ENCODE measurements around the gene ZNF83.
"Not testable (repeated sequence)": the region's sequence is repeated elsewhere in the genome, so short reads cannot be mapped to it uniquely, and the experiment has no call there.

The ZNF83 gene

DNA sequence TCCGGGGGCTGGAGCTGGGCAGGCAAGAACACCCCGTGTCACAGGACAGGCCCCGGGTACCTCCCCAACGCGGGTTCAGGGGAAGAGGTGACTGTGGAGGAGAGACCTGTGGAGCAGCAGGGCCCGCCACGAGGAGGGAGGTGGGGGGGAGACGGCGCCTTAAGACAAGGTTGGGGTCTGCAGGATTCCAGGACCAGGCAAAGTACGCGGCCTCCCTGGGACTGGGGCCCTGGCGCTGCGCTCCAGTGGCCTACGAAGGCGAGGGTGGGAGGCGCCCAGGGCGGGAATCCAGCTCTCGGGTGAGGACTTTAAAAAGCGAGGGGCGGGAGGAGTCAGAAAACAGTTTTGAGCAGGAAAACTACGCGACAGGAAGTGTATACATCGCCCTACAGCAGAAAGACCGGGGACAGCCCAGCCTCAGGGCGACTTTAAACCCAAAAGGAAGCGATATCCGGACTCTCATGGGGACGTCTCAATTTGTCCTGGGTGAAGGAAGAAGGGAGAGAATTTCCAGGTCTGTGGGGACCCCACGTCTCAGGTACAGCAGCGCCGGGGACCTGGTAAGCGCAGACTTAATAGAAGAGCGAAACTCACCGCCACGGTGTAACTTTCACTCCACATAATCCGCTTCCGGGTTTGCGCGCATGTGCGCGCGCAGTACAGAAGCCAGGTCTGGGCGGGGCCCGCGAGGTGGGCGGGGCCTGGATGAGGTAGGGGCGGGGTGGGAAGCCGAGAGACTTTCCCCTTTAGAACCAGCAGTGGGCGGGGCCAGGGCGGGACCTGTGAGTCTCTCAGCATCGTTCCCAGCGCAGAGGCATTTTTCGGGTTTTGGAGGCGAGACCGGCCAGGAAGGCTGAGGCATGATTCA is at the start of gene ZNF83:
Gene ZNF83, minus strand, starts transcription at position 638 of the 868 bp plus-strand sequence.
- DNase-seq = peak; percentile 98

DNA sequence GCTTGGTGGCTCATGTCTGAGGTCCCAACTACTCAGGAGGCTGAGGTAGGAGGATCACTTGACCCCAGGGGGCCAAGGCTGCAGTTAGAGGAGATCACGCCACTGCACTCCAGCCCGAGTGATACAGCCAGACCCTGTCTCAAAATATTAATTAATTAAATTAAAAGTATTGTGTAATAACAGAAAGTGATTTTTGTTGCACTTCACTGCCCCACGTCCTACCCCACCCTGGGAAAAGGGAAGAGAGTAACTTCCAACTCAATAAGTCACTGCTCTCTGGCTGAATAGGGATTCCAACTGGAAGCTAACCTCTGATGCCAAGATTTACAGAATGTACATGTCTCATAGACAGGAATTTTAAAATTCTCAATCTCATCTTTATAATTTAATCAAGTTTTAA is 49.5 kb upstream of the ZNF83 start:
- DNase-seq = no peak

DNA sequence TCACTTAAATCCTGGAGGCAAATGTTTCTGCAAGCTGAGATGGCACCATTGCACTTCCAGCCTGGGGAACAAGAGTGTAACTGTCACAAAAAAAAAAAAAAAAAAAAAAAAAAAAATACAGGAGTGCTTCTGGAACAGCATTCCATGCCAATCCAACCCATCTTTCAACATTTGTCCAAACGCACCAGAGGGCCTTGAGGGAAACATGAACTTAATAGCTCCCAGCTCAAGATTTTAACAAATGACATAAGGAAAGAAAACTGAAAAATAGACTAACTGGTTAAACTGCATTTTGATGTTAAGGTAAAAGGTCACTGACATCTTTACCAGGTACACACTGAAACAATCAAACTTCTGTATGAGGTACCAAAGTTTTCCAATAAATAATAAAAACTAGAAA is 47.7 kb upstream of the ZNF83 start:
- no peak for DNase-seq

DNA sequence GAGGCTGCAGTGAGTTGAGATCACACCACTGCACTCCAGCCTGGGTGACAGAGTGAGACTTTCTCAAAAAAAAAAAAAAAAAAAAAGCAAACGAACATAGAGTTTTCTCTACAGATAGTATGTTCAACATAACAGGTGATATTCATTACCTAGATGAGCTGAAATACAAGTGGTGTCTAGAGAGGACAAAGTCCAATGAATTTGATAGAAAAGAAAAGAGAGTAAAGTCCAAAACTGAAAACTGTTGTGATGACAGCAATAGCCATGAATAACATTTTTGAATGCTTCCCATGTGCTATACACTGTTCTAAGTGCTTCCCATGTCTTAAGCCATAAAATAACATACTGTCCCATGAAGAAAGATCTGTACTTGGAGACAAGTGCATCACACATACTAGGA is 43.1 kb upstream of the ZNF83 start:
- not testable (repeated sequence) for DNase-seq

DNA sequence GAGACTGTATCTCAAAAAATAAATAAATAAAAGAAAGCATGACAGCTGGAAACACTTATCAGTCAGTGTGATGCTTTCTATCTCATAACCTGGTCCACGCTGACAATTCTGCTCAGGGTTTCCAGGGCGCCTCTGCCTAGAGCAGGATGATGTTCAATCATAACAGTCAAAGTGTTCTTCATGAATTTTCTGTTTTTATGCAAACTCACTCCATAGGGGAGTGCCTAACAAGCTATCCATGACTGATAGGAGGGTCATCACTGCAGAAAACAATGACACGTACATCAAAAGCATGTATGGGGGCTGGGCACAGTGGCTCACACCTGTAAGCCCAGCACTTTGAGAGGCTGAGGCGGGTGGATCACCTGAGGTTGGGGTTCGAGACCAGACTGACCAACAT is 41.4 kb upstream of the ZNF83 start:
- DNase-seq = no peak

DNA sequence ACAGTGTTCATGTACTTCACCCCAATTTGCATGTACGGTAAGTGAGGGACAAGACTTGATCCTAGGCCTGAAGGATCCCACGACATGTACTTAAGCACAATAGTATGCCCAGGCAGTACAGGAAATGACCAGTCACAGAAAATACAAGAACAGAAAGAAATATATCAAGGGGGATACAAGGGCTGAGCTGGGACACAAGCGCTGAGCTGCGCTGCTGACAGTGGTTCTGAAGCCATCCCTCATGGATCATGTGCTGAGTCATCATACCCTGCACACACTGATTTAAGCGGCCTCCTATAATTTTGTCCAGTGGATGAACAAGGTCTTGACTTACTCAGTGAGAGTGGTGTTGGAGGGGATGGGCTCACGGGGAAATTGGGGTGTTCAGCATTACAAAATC is 37.1 kb upstream of the ZNF83 start:
- DNase-seq = not testable (repeated sequence)

DNA sequence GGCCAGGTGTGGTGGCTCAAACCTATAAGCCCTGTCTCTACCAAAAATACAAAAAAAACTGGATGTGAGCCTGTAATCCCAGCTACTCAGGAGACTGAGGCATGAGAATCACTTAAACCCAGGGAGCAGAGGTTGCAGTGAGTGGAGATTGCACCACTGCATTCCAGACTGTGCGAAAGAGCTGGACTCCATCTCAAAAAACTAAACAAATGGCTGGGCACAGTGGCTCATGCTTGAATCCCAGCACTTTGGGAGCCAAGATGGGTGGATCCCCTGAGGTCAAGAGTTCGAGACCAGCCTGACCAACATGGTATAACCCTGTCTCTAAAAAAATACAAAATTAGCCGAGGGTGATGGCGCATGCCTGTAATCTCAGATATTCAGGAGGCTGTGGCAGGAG is 34.9 kb upstream of the ZNF83 start:
- DNase-seq = no peak

DNA sequence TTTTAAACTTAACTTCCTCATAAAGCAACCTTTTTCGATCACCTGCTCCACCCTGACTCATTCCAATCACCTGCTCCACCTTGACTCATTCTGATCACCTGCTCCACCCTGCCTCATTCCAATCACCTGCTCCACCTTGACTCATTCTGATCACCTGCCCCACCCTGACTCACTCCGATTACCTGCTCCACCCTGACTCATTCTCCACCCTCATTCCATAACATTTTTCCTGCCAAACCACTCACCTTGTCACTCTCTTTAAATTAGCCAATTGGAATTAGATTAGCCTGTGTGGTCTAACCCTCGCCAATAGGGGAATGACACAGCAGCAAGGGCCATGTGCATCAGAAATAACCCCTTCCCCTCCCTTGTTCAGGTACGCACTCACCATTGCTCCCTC is 31.9 kb upstream of the ZNF83 start:
- peak; percentile 84 for DNase-seq

DNA sequence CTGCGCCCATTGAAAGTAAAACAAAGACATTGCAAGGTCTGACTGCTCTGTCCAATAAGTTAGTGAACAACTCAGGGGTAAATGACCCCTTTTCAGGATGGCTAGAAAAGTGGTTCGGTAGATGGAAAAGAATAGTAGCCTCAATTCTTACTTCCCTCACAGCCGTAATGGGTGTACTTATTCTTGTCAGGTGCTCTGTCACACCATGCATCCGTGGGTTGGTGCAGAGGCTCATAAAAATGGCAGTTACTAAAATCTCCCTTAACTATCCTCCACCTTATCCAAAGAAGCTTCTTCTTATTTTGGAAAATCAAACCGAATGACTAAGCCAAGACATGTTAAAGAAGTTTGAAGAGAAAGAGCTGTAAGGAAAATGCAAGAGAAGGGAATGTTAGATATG is 31.4 kb upstream of the ZNF83 start:
- DNase-seq = no peak

DNA sequence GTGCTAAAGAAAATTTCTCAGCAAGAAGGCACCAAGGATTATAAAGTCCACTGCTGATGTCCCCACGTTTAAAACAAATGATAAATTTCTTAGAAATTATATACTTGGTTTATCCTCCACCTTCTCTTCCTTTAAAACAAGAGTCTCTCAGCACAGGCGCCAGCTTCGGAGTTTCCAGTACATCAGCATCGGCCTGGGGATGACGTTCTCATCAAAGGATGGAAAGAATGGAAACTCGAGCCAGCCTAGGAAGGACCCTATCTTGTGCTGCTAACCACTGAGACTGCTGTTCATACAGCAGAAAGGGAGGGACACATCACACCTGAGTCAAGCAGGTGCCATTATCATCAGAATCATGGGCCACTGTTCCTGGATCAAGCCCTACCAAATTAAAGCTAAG is 29.8 kb upstream of the ZNF83 start:
- no peak for DNase-seq

DNA sequence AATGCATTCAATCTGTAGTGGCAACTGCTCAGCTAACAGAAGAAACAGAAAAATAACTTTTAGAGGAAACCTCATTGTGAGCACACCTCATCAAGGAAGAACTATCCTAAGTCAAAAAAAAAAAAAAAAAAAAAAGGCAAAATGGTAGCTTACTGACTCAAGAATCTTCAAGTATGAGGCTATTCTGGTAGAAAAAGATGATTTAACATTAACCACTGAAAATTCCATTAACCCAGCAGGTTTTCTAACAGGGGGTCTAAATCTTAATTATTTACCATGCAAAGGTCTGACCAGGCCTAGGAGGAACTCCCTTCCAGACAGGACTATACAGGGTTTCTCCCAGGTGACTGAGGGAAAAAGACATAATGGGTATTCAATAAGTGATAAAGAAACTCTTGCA is 28.4 kb upstream of the ZNF83 start:
- DNase-seq = no peak

DNA sequence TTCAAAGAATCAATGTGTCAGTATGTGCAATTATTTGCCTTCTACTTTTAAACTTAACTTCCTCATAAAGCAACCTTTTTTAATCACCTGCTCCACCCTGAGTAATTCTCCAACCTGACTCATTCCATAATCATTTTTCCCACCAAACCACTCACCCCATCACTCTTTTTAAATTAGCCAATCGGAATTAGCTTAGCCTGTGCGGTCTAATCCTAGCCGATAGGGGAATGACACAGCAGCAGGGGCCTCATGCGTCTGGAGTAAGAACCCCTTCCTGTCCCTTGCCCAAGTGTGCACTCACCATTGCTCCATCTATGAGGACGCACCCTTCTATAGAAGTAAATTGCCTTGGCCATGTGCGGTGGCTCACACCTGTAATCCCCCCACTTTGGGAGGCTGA is 27.4 kb upstream of the ZNF83 start:
- DNase-seq = no peak

DNA sequence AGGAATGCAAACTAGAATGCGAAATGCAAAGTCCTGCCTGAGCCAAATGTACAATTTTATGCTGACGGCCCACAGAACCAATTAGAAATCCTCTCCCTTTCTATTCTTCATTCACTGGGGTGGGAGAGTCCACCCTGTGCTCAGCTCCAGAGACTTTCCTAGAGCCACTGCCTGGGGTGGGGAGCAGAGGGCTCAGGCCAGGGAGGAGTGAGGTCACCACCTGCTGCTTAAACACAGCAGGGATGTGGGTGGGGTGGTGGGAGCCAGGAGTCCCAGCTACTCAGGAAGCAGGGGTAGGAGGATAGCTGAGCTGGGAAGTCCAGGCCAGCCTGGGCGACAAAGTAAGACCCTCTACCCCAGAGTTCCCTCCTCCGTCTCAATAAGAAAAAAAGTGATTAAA is 26.9 kb upstream of the ZNF83 start:
- DNase-seq = peak; percentile 58

DNA sequence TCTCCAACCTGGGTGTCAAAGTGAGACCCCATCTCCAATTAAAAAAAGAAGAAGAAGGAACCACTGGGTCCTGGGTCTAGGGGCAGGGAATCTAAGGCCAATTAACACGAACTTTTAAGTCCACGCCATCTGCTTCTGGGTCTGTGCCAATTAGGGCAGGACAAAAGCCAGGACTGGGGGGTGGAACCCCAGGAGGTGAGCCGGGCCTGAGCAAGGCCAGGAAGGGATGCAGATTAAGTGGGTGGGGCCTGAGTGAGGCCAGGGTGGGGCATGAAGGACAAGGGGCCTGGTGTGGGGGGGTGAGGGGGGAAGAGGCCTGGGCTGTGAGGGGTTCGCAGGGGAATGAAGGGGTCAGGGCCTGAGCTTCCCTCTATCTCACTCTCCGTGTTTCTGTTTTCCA is 26.3 kb upstream of the ZNF83 start:
- DNase-seq = no peak

DNA sequence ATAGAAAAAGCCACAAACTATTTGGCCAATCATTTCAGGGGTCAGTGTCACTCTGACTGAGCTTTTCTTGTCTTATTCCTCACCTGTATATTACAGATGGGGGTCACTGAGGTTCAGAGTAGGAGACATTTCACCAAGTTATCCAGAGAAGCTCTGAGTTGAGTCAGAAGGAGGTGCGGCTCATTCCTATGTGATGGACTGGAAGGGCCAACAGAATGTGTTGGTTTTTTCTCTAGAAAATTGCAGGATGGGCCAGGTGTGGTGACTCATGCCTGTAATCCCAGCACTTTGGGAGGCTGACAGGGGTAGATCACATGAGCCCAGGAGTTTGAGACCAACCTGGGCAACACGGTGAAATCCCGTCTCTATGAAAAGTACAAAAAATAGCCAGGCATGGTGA is 24.5 kb upstream of the ZNF83 start:
- DNase-seq = peak; percentile 88

DNA sequence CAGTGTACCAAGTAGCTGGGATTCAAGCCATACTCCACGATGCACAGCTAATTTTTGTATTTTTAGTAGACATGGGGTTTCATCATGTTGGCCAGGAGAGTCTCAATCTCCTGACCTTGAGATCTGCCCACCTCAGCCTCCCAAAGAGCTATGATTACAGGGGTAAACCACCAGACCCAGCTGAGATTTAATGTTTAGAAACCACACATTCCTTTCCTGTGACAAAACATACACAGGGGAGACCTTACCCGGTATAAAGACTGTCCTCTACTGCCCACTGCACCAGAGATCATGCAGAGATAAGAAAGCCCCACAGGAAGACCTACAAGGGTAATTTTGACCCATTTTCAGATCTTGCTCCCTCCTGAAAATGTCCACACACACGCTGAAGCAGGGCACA is 22.8 kb upstream of the ZNF83 start:
- no peak for DNase-seq

DNA sequence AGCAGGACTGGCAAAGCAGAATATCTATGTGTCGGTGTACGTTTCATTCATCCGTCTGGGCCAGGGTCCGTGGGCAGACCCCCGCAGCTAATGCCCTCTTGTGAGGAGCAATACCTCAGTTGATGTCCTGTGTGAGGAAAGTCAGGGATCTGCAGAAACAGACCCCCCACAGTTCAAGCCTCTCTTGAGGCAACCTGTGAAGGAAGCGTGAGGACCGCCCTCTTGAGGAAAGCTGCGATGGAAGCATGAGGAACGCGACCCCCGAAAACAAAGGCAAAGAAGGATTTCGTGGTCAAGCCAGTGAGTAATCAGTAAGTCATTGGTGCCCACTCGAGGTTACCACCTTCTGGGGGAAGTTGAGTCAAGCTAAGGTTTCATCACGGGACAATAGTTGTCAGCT is 20.9 kb upstream of the ZNF83 start:
- DNase-seq = no peak

DNA sequence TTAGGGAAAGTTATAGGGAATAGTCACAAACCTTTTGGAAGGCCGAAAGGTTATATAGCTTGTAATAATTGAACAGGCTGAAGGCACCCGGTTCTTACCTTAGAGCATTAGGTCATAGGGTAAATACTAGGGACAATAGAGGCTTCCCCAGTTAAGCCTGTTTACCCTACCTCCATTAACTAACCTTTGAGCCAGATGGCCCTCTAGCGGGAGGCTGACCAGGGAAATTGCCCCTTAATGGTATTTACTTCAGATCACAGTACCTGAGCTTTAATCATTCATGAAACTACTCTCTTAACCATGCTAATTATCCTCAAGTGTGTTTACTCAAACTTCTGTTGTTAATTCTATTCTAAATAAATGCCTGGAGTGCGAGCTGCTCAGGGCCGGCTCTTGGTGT is 20.4 kb upstream of the ZNF83 start:
- DNase-seq = no peak

DNA sequence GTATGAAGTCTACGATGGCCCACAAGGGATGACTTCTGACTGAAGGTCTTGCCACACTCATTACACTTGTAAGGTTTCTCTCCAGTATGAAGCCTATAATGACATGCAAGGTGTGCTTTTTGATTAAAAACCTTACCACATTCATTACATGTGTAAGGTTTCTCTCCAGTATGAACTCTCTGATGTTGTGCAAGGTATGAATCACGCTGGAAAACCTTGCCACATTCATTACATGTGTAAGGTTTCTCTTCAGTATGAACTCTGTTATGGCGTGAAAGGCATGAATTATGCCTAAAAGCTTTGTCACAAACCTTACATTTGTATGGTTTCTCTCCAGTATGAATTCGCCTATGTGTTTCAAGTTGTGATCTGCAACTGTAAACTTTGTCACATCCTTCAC is 15.0 kb upstream of the ZNF83 start:
- DNase-seq = no peak

DNA sequence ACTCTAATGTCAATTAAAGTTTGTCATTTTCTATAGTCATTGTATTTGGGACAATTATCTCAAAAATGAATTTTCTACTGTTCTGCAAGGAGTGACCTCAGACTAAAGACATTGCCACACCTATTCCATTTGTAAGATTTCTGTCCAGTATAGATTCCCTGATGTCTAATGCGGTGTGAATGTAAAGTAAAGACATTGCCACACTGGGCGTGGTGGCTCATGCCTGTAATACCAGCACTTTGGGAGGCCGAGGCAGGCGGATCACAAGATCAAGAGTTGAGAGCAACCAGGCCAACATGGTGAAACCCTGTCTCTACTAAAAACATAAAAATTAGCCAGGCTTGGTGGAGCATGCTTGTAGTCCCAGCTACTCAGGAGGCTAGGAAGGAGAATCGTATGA is 13.8 kb upstream of the ZNF83 start:
- DNase-seq = no peak

DNA sequence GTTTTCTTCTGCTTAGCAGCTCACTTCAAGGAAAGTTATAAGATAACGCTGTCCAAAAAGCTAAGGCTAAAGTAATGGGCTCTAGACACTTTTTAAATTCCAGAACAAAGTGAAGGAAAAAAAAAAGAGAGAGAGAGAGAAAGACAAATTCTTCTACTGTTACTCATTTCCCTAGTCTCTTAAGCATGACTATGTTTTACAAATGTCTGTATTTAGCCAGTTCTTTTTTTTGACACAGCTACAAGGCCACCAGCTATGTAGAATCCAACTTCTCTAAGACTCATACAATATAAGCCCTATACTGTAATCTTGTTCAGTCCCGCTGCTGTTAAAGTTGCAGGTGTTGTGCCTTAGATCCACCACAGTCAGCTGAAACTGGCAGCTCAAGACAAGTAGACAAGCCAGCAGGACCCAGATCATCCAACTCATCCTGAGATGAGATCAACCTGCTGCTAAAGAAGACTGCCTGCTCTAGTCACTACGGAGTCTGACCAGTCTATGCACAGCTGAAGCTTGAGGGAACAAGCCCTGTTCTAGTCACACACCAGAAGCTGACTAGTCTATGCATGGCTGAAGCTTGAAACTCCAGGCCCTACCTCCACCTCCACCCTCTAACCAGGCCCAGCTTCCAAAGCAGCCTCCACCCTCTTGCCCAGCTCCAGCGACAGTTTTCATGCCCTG is 10.3 kb upstream of the ZNF83 start:
- DNase-seq = peak; percentile 57

DNA sequence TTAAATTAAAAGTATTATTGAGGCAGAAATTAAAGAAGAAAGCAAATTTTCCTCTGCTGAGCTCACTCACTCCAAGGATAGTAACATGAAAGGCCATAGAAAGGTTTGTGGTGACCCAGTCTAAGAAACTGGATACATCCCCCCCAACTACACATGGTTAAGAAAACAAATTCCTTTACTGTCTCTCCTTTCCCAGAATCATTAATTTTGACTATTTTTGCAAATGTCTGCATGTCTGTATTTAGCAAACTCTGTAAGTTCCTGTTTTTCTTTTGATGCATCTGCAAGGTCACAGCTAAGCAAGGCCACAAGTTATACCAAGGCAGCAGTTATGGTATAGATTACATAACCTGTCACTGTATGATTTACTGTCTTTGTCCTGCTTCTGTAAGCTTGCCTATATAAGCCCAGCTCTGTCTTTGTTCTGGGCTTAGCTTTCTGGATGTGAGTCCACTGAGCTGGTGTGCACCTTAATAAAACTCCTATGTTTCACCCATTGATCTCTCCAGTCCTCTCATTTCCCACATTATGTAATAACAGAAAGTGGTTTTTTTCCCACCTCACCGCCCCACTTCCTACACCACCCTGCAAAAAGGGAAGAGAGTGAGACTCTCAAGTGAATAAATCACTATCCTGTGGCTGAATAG is 8.5 kb upstream of the ZNF83 start:
- no peak for DNase-seq

DNA sequence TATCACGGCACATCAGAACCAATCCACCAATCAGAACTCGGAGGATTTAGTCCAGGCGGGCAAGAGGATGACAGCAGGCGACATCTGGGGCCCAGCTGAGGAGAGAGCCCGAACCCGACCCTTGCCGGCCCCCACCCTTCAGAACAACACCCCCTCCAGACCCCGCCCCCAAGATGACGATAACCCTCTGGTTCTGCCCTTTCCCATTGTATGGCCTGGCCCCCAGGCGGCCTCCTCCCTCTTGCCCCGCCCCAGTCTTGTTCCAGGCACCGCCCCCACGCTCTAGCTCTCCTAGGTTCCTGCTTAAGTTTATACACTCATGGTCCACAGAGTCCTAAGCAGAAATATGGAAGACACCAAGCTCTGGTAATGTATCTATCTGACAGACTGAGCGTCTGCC is 2.8 kb upstream of the ZNF83 start:
- DNase-seq = peak; percentile 73

DNA sequence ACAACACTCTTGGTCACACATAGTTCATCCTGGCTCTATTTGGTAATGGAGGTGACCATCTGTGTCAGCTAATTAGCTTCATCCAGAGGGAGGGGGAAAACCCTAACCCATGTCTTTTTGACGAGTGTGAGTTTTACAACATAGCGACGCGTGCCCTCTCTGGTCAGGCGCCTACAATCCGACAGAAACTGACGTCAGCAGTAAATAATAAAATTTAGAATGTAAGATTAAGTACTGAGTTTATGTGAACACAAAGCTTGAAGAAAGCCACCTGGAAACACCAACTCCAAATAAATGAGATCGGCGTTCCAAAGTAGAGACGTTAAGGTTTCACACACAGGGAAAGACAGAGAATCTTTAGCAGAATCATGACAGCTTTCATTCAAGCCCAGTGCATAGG is 1.8 kb upstream of the ZNF83 start:
- no peak for DNase-seq

All from islet precursor cell (in vitro differentiated cells).